HG03469 (cell line): Measurements from ENCODE around the gene SORL1.
"Not testable (repeated sequence)": the region's sequence is repeated elsewhere in the genome, so short reads cannot be mapped to it uniquely, and the experiment has no call there.

ENCODE experiments used
- ATAC-seq: cut with Tn5 transposase; IDR thresholded peaks from one replicate; pipeline ENCODE4 v1.9.1; 2021; ENCODE audit warnings: mild to moderate bottlenecking, moderate library complexity, moderate number of reproducible peaks; ENCODE audit not compliant: unreplicated experiment

The SORL1 gene

GRCh38 chr11:121451986-121452608 is at the start of gene SORL1:
Gene SORL1, plus strand, starts transcription at chr11:121452314. Its CDS starts 18 bp downstream, at chr11:121452332.
- ATAC-seq, result peak; percentile 33

- no peak for ATAC-seq
Measured at GRCh38 chr11:121405646-121406045, 46.5 kb upstream of the SORL1 start.

- ATAC-seq, result no peak
Measured at GRCh38 chr11:121406291-121406690, 45.8 kb upstream of the SORL1 start.

- no peak for ATAC-seq
Measured at GRCh38 chr11:121408830-121409229, 43.3 kb upstream of the SORL1 start.

- ATAC-seq, result not testable (repeated sequence)
Measured at GRCh38 chr11:121410041-121410440, 42.1 kb upstream of the SORL1 start.

- not testable (repeated sequence) for ATAC-seq
Measured at GRCh38 chr11:121411330-121411729, 40.8 kb upstream of the SORL1 start.

- ATAC-seq, result no peak
Measured at GRCh38 chr11:121412000-121412587, 40.0 kb upstream of the SORL1 start.

GRCh38 chr11:121412711-121413415 is 39.3 kb upstream of the SORL1 start:
- no peak for ATAC-seq

GRCh38 chr11:121414141-121414913 is 37.8 kb upstream of the SORL1 start:
- ATAC-seq, result no peak

- no peak for ATAC-seq
Measured at GRCh38 chr11:121415856-121416255, 36.3 kb upstream of the SORL1 start.

GRCh38 chr11:121417055-121417551 is 35.0 kb upstream of the SORL1 start:
- peak; percentile 62 for ATAC-seq

- no peak for ATAC-seq
Measured at GRCh38 chr11:121417607-121418006, 34.5 kb upstream of the SORL1 start.

- no peak for ATAC-seq
Measured at GRCh38 chr11:121418625-121419114, 33.4 kb upstream of the SORL1 start.

- ATAC-seq, result no peak
Measured at GRCh38 chr11:121419836-121420235, 32.3 kb upstream of the SORL1 start.

GRCh38 chr11:121420398-121420797 is 31.7 kb upstream of the SORL1 start:
- ATAC-seq, result no peak

GRCh38 chr11:121421149-121421901 is 30.8 kb upstream of the SORL1 start:
- no peak for ATAC-seq

- no peak for ATAC-seq
Measured at GRCh38 chr11:121422675-121423074, 29.4 kb upstream of the SORL1 start.

- ATAC-seq, result no peak
Measured at GRCh38 chr11:121425828-121426227, 26.3 kb upstream of the SORL1 start.

GRCh38 chr11:121426476-121427399 is 25.4 kb upstream of the SORL1 start:
- ATAC-seq, result no peak
